ENCODE measurements around the gene NDE1. TPM values are rescaled to one million over a fixed set of nuclear protein-coding genes. Genes with fewer than 3 reads are reported as not detected.

Gene NDE1
- total RNA-seq, 2 donors from 2014 or later: 38.5 to 50.3 TPM

GRCh38 chr16:15616475-15617165, 33.4 kb upstream of the NDE1 start:
- H3K9ac ChIP-seq (ENCODE audit: low read depth in 2 of 2, low read length in 2 of 2): no peak overlapping the region
- no peak for DNase-seq
- intact Hi-C loops (cut with DNase I): no loop called here
- no peak for TF ChIP-seq CTCF (IDR thresholded peaks at IDR 0.05)
- no peaks in the 10 kb centered on the region for H3K9me3 ChIP-seq
- H3K4me3 ChIP-seq: no peak overlapping the region
- no peaks in the 10 kb centered on the region for H3K4me1 ChIP-seq
- no peak overlapping the region for H3K27ac ChIP-seq
- no peaks in the 10 kb centered on the region for H3K27me3 ChIP-seq
- peaks cover 25% of the 10 kb centered on the region for H3K36me3 ChIP-seq

- no peak for DNase-seq
- H3K4me1 ChIP-seq: no peaks in the 10 kb centered on the region
- H3K36me3 ChIP-seq: peaks cover 13% of the 10 kb centered on the region
- no peak overlapping the region for H3K4me3 ChIP-seq
- H3K9me3 ChIP-seq: no peaks in the 10 kb centered on the region
- intact Hi-C loops (cut with DNase I): no loop called here
- TF ChIP-seq CTCF (IDR thresholded peaks at IDR 0.05): no peak
- H3K27ac ChIP-seq: no peak overlapping the region
- no peaks in the 10 kb centered on the region for H3K27me3 ChIP-seq
- no peak overlapping the region for H3K9ac ChIP-seq (ENCODE audit: low read depth in 2 of 2, low read length in 2 of 2)
Measured at GRCh38 chr16:15617901-15618300, 32.1 kb upstream of the NDE1 start.

GRCh38 chr16:15618392-15618791, 31.7 kb upstream of the NDE1 start:
- no peak overlapping the region for H3K27ac ChIP-seq
- DNase-seq: no peak
- intact Hi-C loops (cut with DNase I): no loop called here
- TF ChIP-seq CTCF (IDR thresholded peaks at IDR 0.05): no peak
- H3K27me3 ChIP-seq: no peaks in the 10 kb centered on the region
- no peaks in the 10 kb centered on the region for H3K9me3 ChIP-seq
- no peak overlapping the region for H3K9ac ChIP-seq (ENCODE audit: low read depth in 2 of 2, low read length in 2 of 2)
- no peaks in the 10 kb centered on the region for H3K4me1 ChIP-seq
- peaks cover 10% of the 10 kb centered on the region for H3K36me3 ChIP-seq
- H3K4me3 ChIP-seq: no peak overlapping the region

- H3K27me3 ChIP-seq: no peaks in the 10 kb centered on the region
- no peaks in the 10 kb centered on the region for H3K9me3 ChIP-seq
- intact Hi-C loops (cut with DNase I): no loop called here
- H3K27ac ChIP-seq: no peak overlapping the region
- no peak for DNase-seq
- no peak for TF ChIP-seq CTCF (IDR thresholded peaks at IDR 0.05)
- H3K36me3 ChIP-seq: peaks cover 22% of the 10 kb centered on the region
- H3K9ac ChIP-seq (ENCODE audit: low read depth in 2 of 2, low read length in 2 of 2): no peak overlapping the region
- no peaks in the 10 kb centered on the region for H3K4me1 ChIP-seq
- H3K4me3 ChIP-seq: no peak overlapping the region
Measured at GRCh38 chr16:15620611-15621195, 29.3 kb upstream of the NDE1 start.

- Histone ChIP-seq H3K9me3 (no peaks in the 10 kb centered on the region), H3K27me3 (no peaks in the 10 kb centered on the region), H3K4me1 (no peaks in the 10 kb centered on the region), H3K4me3 (no peak overlapping the region), H3K27ac (no peak overlapping the region), H3K9ac (ENCODE audit: low read depth in 2 of 2, low read length in 2 of 2) (no peak overlapping the region), H3K36me3 (peaks cover 22% of the 10 kb centered on the region)
- no peak for DNase-seq
- intact Hi-C loops (cut with DNase I): no loop called here
- TF ChIP-seq CTCF (IDR thresholded peaks at IDR 0.05): no peak
Measured at GRCh38 chr16:15621456-15621855, 28.6 kb upstream of the NDE1 start.
